Hepatocyte (in vitro differentiated cells): ENCODE data around the gene KHK.

Source experiments
- EZH2 ChIP-seq: fragments of 200-600 bp; sonication (generic); IDR thresholded peaks from 2 replicates; pipeline ENCODE4 v1.6.1; 2016; ENCODE audit warnings: antibody characterized with exemption, mild to moderate bottlenecking, borderline replicate concordance
- EZH2phosphoT487 ChIP-seq: fragments of 200-600 bp; sonication (generic); IDR thresholded peaks from one replicate; pipeline ENCODE4 v1.6.1; 2018; ENCODE audit warnings: antibody characterized with exemption, mild to moderate bottlenecking, low read depth, moderate library complexity; ENCODE audit not compliant: unreplicated experiment, severe bottlenecking
- TF ChIP-seq, protein P1 (sequence below): fragments of 200-600 bp; sonication (generic); IDR thresholded peaks from 2 replicates; pipeline ENCODE4 v1.5.1; 2016; ENCODE audit warnings: antibody characterized with exemption, mild to moderate bottlenecking; ENCODE audit not compliant: poor library complexity

DNA sequence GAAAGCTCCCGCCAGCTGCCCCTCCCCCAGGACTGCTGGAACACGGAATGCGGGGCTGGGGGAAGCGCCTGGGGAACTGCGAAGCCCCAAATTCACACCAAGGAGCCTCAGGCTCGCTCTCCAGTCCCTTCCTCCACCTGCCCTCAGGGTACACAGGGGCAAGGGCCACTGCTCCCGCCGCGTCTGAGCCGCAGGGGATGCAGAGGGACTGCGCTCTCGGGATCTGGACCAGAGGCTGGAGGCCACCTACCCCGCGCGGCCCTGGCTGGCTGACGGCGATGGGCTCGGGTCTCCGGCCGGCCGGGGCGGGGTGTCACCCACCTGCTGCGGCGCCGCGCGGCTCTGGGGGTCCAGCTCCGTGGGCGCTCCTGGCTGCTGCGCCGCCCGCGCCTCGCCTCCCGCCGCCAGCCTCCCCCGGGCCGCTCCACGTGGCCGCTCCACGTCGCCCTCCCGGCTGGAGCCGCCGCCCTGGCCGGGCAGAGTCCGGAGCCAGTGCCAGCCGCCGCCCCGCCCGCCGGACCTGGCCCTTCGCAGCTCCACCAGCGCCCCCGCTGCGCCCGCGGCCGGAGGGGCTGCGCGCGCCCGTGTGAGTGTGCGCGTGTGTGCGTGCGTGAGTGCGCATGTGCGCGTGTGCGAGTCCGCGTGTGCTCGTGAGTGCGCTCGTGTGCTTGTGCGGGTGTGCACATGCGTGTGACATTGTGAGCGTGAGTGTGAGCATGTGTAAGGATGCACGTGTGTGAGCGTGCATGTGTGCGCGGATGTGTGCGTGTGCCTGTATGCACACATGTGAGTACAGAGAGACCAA is 32.2 kb downstream of the KHK start, which contains the start of gene CGREF1:
- TF ChIP-seq, protein P1, sequence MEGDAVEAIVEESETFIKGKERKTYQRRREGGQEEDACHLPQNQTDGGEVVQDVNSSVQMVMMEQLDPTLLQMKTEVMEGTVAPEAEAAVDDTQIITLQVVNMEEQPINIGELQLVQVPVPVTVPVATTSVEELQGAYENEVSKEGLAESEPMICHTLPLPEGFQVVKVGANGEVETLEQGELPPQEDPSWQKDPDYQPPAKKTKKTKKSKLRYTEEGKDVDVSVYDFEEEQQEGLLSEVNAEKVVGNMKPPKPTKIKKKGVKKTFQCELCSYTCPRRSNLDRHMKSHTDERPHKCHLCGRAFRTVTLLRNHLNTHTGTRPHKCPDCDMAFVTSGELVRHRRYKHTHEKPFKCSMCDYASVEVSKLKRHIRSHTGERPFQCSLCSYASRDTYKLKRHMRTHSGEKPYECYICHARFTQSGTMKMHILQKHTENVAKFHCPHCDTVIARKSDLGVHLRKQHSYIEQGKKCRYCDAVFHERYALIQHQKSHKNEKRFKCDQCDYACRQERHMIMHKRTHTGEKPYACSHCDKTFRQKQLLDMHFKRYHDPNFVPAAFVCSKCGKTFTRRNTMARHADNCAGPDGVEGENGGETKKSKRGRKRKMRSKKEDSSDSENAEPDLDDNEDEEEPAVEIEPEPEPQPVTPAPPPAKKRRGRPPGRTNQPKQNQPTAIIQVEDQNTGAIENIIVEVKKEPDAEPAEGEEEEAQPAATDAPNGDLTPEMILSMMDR = no peak
- peak; percentile 72 for TF ChIP-seq EZH2
- TF ChIP-seq EZH2phosphoT487 = no peak
